ENCODE data around the gene PLA2G6. TPM values are rescaled to one million over a fixed set of nuclear protein-coding genes. Genes with fewer than 3 reads are reported as not detected.

The PLA2G6 gene
- total and polyA plus RNA-seq, 2 of the 8 experiments (the other 6 are each of a cell fraction or from before 2014, with no cell fraction given) = 13.2 to 21.0 TPM

DNA sequence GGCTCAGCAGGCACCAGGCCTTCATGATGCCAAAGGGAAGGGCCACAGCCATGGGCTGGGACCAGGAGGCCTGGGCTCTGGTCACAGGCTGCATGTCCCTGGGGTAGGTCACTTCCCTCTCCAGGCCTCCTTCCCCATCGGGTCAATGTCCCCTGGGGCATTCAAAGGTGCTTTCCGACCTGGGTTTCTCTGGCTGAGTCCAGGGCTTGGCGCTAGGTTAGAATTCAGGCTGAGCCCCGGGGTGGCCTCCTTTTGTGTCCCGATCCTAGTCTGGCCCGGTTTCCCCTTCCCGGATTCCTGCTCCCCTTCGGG lies 32.3 kb upstream of the PLA2G6 start:
- ChIA-PET CTCF (ENCODE audit: partially characterized antibody) (interaction anchor here (1.1 to 3.3 kb wide), 4 partner anchors 8 to 99 kb away, joined by 3 to 12 read pairs (median 8); no protein-coding TSS in a partner anchor), POLR2A (ENCODE audit: partially characterized antibody) (interaction anchor here (0.8 to 5.8 kb wide), 4 partner anchors 10 to 73 kb away, joined by 3 to 65 read pairs (median 6); partner anchors contain the start of gene MAFF)
- Histone ChIP-seq H3K23me2 (ENCODE audit: low read depth, low read length) (peaks cover 6% of the 10 kb centered on the region; the same call in 1 of the 2 replicates), H3K79me2 (ENCODE audit: control insufficient read depth in 1 of 2, insufficient read depth in 2 of 2, low read length in 2 of 2) (no peaks in the 10 kb centered on the region), H2BK5ac (ENCODE audit: low read depth, low read length) (no peak overlapping the region), H4K5ac (ENCODE audit: insufficient read length, low read depth, low read length) (no peak overlapping the region), H3K56ac (replicated peaks; ENCODE audit: insufficient read length, low read depth, low read length) (no peak overlapping the region), H3K4me2 (ENCODE audit: insufficient read depth in 1 of 2, low read depth in 2 of 2, low read length in 2 of 2) (peak overlapping the region; percentile 74 to 75), H2BK120ac (replicated peaks; ENCODE audit: low read depth, low read length) (no peak overlapping the region), H2BK20ac (ENCODE audit: low read length) (no peak overlapping the region), H4K20me1 (replicated peaks in 1 of 2; ENCODE audit: control insufficient read depth in 1 of 2, insufficient read depth in 2 of 2, low read length in 2 of 2) (peaks cover 7 to 20% of the 10 kb centered on the region in 2 experiments), H2BK12ac (ENCODE audit: low read depth, low read length) (no peak overlapping the region), H3K4me1 (replicated peaks in 1 of 4; ENCODE audit: control insufficient read depth in 3 of 4, insufficient read depth in 4 of 4, low read length in 3 of 4) (peaks cover 8 to 23% (median 15%) of the 10 kb centered on the region in 4 experiments), H3K14ac (ENCODE audit: insufficient read length) (no peak overlapping the region), H3K4me3 (ENCODE audit: extremely low read depth in 1 of 4, insufficient read depth in 2 of 4, low read depth in 3 of 4, low read length in 4 of 4) (peak overlapping the region in 3 of 4 experiments; percentile 29 to 57 (median 40); a peak in 4 of 8 replicates), H3K23ac (ENCODE audit: insufficient read length) (no peak overlapping the region), H4K91ac (replicated peaks; ENCODE audit: insufficient read length, low read length) (no peak overlapping the region), H2AFZ (ENCODE audit: low read length) (no peak overlapping the region), H4K8ac (ENCODE audit: extremely low read depth, insufficient read depth, low read length) (peak overlapping the region; percentile 69; the same call in 1 of the 2 replicates), H2BK15ac (ENCODE audit: low read length) (no peak overlapping the region), H3K18ac (ENCODE audit: extremely low read depth, low read length) (no peak overlapping the region), H3K27ac (ENCODE audit: low read depth, low read length) (no peak overlapping the region), H3K79me1 (ENCODE audit: low read depth, low read length) (peaks cover 3% of the 10 kb centered on the region; the same call in 1 of the 2 replicates), H2AK5ac (ENCODE audit: low read depth, low read length) (no peak overlapping the region), H3K36me3 (ENCODE audit: control insufficient read depth in 2 of 4, insufficient read depth in 4 of 4, low read length in 3 of 4) (no peaks in the 10 kb centered on the region), H3K9me3 (ENCODE audit: insufficient read depth in 2 of 2, low read depth in 1 of 2, low read length in 1 of 2) (no peaks in the 10 kb centered on the region), H3K4ac (replicated peaks; ENCODE audit: insufficient read length, low read depth, low read length) (no peak overlapping the region), H3K9ac (replicated peaks in 1 of 4; ENCODE audit: extremely low read depth in 1 of 4, low read depth in 3 of 4, low read length in 3 of 4) (no peak overlapping the region), H3K27me3 (replicated peaks in 1 of 4; ENCODE audit: control insufficient read depth in 3 of 4, extremely low read depth in 1 of 4, insufficient read depth in 3 of 4, low read length in 3 of 4) (peaks cover 0 to 16% (median 13%) of the 10 kb centered on the region in 4 experiments; a peak in 5 of 7 replicates)
- DNase-seq (ENCODE audit: low read depth in 1 of 2, low spot score in 2 of 2) (no peak), FAIRE-seq (no peak)
- 42% methylated on average over 8 of the region's 8 CpGs; no CpG with 5 or more reads in 1 of the 2 experiments for WGBS, 2 experiments (ENCODE audit: extremely low coverage in 1 of 2, insufficient coverage in 1 of 2, insufficient read length in 1 of 2, insufficient replicate concordance in 2 of 2, low coverage in 1 of 2, low lambda C conversion rate in 2 of 2, missing lambda C conversion rate in 1 of 2)
- TF ChIP-seq, protein P1, sequence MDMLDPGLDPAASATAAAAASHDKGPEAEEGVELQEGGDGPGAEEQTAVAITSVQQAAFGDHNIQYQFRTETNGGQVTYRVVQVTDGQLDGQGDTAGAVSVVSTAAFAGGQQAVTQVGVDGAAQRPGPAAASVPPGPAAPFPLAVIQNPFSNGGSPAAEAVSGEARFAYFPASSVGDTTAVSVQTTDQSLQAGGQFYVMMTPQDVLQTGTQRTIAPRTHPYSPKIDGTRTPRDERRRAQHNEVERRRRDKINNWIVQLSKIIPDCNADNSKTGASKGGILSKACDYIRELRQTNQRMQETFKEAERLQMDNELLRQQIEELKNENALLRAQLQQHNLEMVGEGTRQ (IDR thresholded peaks at IDR 0.05; ENCODE audit: low read length) = no peak
- TF ChIP-seq RAD21 (IDR thresholded peaks at IDR 0.05 in 1 of 2, conservative IDR thresholded peaks at IDR 0.05 in 1 of 2; ENCODE audit: low read depth in 2 of 2, low read length in 2 of 2) = no peak
- no peak for TF ChIP-seq SIX5 (IDR thresholded peaks at IDR 0.05; ENCODE audit: low read depth, low read length)
- no peak for TF ChIP-seq CBX5 (IDR thresholded peaks at IDR 0.05; ENCODE audit: low read depth, low read length)
- no peak for TF ChIP-seq RNF2 (IDR thresholded peaks at IDR 0.05; ENCODE audit: borderline replicate concordance, low read depth, low read length, missing control alignments, poor library complexity, severe bottlenecking)
- TF ChIP-seq, protein P2, sequence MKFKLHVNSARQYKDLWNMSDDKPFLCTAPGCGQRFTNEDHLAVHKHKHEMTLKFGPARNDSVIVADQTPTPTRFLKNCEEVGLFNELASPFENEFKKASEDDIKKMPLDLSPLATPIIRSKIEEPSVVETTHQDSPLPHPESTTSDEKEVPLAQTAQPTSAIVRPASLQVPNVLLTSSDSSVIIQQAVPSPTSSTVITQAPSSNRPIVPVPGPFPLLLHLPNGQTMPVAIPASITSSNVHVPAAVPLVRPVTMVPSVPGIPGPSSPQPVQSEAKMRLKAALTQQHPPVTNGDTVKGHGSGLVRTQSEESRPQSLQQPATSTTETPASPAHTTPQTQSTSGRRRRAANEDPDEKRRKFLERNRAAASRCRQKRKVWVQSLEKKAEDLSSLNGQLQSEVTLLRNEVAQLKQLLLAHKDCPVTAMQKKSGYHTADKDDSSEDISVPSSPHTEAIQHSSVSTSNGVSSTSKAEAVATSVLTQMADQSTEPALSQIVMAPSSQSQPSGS (IDR thresholded peaks at IDR 0.05; ENCODE audit: low read length) = no peak
- TF ChIP-seq TBP (IDR thresholded peaks at IDR 0.05; ENCODE audit: low read depth, low read length) = no peak
- no peak for TF ChIP-seq CHD1 (IDR thresholded peaks at IDR 0.05; ENCODE audit: low read depth, low read length)
- TF ChIP-seq ZNF274 (IDR thresholded peaks at IDR 0.05; ENCODE audit: borderline replicate concordance, extremely low read depth, low read length) = no peak
- no peak for TF ChIP-seq YY1 (IDR thresholded peaks at IDR 0.05; ENCODE audit: low read depth, low read length)
